ENCODE data around the gene UNC93A. TPM values are rescaled to one million over a fixed set of nuclear protein-coding genes. Genes with fewer than 3 reads are reported as not detected.
"Not testable (repeated sequence)": the region's sequence is repeated elsewhere in the genome, so short reads cannot be mapped to it uniquely, and the experiment has no call there.

UNC93A gene
- total RNA-seq, 1 donor from 2014 or later, result not detected

DNA sequence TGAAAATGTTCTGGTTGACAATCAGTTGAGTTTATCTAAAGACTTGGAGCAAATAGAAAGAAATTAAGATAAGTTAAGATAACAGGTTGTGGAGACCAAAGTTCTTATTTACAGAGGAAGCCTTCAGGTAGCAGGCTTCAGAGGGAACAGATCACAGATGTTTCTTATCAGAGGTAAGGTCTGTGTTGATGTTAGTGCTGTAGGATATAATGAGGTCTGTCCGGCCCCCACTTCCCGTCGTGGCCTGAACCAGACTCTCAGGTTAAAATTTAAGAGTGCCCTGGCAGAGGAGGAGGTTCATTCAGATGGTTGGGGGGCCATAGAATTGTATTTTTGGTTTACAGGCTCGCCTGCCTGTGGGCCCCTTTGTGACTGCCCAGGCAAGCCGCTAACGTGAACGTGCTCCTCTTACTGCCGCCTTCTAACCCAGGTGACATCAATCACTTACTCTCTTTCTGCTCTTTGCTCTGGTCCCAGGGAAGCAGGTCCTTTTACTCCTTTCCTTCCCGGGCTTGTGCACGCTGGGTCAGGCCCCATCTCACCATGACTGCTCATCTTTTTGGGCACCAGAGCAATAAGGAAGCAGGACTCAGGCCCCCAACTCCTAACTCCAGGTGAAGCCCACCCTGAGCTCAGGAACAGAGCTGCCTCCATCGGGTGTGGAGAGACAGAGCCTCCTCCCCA, 18.3 kb upstream of the UNC93A start:
- TF ChIP-seq CTCF (IDR thresholded peaks at IDR 0.05), result no peak
- no peak for DNase-seq (ENCODE audit: low spot score in 2 of 2)
- intact Hi-C loops (cut with DNase I), result no loop called here
- no peak overlapping the region for H3K27ac ChIP-seq
- H3K4me3 ChIP-seq, result no peak overlapping the region
- no peaks in the 10 kb centered on the region for H3K4me1 ChIP-seq
- no peaks in the 10 kb centered on the region for H3K27me3 ChIP-seq
- H3K9me3 ChIP-seq, result no peaks in the 10 kb centered on the region
- no peaks in the 10 kb centered on the region for H3K36me3 ChIP-seq

GRCh38 chr6:167274270-167274669, 16.8 kb upstream of the UNC93A start:
- no peaks in the 10 kb centered on the region for H3K9me3 ChIP-seq
- no peak for DNase-seq (ENCODE audit: low spot score in 2 of 2)
- H3K27me3 ChIP-seq, result no peaks in the 10 kb centered on the region
- H3K4me3 ChIP-seq, result no peak overlapping the region
- TF ChIP-seq CTCF (IDR thresholded peaks at IDR 0.05), result no peak
- H3K36me3 ChIP-seq, result no peaks in the 10 kb centered on the region
- H3K4me1 ChIP-seq, result no peaks in the 10 kb centered on the region
- H3K27ac ChIP-seq, result no peak overlapping the region
- intact Hi-C loops (cut with DNase I), result no loop called here

GRCh38 chr6:167275001-167275400, 16.1 kb upstream of the UNC93A start:
- Histone ChIP-seq H3K4me3 (no peak overlapping the region), H3K27me3 (no peaks in the 10 kb centered on the region), H3K27ac (no peak overlapping the region), H3K36me3 (no peaks in the 10 kb centered on the region), H3K9me3 (no peaks in the 10 kb centered on the region), H3K4me1 (no peaks in the 10 kb centered on the region)
- no peak for TF ChIP-seq CTCF (IDR thresholded peaks at IDR 0.05)
- intact Hi-C loops (cut with DNase I), result no loop called here
- DNase-seq (ENCODE audit: low spot score in 2 of 2), result no peak

GRCh38 chr6:167275436-167275835, 15.7 kb upstream of the UNC93A start:
- H3K27me3 ChIP-seq, result no peaks in the 10 kb centered on the region
- no peaks in the 10 kb centered on the region for H3K9me3 ChIP-seq
- H3K36me3 ChIP-seq, result no peaks in the 10 kb centered on the region
- intact Hi-C loops (cut with DNase I), result no loop called here
- H3K27ac ChIP-seq, result no peak overlapping the region
- TF ChIP-seq CTCF (IDR thresholded peaks at IDR 0.05), result no peak
- DNase-seq (ENCODE audit: low spot score in 2 of 2), result no peak
- no peaks in the 10 kb centered on the region for H3K4me1 ChIP-seq
- no peak overlapping the region for H3K4me3 ChIP-seq

- intact Hi-C loops (cut with DNase I), result no loop called here
- Histone ChIP-seq H3K9me3 (no peaks in the 10 kb centered on the region), H3K27me3 (no peaks in the 10 kb centered on the region), H3K27ac (no peak overlapping the region), H3K4me1 (no peaks in the 10 kb centered on the region), H3K4me3 (no peak overlapping the region), H3K36me3 (no peaks in the 10 kb centered on the region)
- DNase-seq (ENCODE audit: low spot score in 2 of 2), result no peak
- no peak for TF ChIP-seq CTCF (IDR thresholded peaks at IDR 0.05)
Observed at GRCh38 chr6:167276772-167277533, 14.2 kb upstream of the UNC93A start.

DNA sequence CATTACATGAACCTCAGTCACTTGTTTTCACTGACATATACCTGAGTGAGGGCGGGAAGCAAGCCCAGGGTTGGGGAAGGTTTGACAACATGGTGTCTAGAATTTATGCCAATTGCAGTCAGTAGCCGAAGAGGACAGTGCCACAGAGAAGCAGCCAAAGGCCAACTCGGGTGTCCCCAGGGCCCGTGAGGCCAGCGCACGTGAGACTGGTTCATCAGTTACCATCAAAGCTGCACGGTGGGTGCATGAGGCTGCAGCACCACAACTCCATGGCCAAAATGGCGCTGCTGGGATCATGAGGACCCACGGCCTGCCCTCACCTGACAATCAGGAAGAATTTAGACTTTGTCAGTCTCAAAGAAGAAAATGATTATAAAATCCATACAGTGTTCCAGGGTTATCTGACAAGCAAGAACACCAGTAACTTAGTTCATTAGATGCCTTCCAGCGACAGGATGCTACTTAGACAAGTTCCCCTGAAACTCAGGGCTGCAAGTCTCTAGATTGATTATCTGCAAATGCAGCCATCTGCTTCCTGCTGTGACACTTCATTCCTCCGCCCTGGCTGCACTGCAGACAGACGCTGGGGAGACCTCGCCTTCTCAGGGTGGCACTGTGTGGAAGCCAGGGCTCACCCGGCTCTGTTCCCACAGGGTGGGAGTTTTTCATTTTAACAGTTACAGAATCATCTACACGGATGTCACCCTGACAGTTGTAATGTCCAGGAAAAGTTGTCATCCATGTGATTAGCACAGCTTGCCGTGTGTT, 12.8 kb upstream of the UNC93A start:
- H3K4me3 ChIP-seq; DNase-seq (ENCODE audit: low spot score in 2 of 2); H3K36me3 ChIP-seq; H3K9me3 ChIP-seq; H3K4me1 ChIP-seq; H3K27ac ChIP-seq; intact Hi-C loops (cut with DNase I); H3K27me3 ChIP-seq: not testable (repeated sequence)

Data from ascending aorta (tissue), 2 donors.